DOHH2 (cell line): ENCODE results near the gene AGGF1.

Source experiments
- H3F3A ChIP-seq: fragments of 200-600 bp; sonication (generic), shearing (Covaris generic); 2 replicates; pipeline ENCODE4 v1.6.0; 2016; ENCODE audit warnings: antibody characterized with exemption, mild to moderate bottlenecking; ENCODE audit not compliant: control insufficient read depth, insufficient read depth
- H3K27ac ChIP-seq: fragments of 200-600 bp; sonication (generic); 2 replicates; pipeline ENCODE4 v1.5.1; 2014; ENCODE audit warnings: low read depth, mild to moderate bottlenecking, low read length, moderate library complexity
- H3K27me3 ChIP-seq: fragments of 200-600 bp; sonication (generic); 2 replicates; pipeline ENCODE4 v1.6.1; 2014; ENCODE audit warnings: mild to moderate bottlenecking, low read length, mixed read lengths; ENCODE audit not compliant: control insufficient read depth
- H3K36me3 ChIP-seq: fragments of 200-600 bp; sonication (generic); 2 replicates; pipeline ENCODE4 v1.6.1; 2014; ENCODE audit warnings: mild to moderate bottlenecking, low read length, moderate library complexity, mixed read lengths; ENCODE audit not compliant: control insufficient read depth
- H3K4me1 ChIP-seq: fragments of 200-600 bp; sonication (generic); 2 replicates; pipeline ENCODE4 v1.6.1; 2014; ENCODE audit warnings: mild to moderate bottlenecking, low read length, mixed read lengths; ENCODE audit not compliant: control insufficient read depth
- H3K4me2 ChIP-seq: fragments of 200-600 bp; sonication (generic); 2 replicates; pipeline ENCODE4 v1.6.0; 2014; ENCODE audit warnings: mild to moderate bottlenecking, low read length, moderate library complexity
- H3K4me3 ChIP-seq: fragments of 200-600 bp; sonication (generic); 2 replicates; pipeline ENCODE4 v1.5.1; 2014; ENCODE audit warnings: mild to moderate bottlenecking, low read length, mixed read lengths
- H3K79me2 ChIP-seq: fragments of 200-600 bp; sonication (generic); 2 replicates; pipeline ENCODE4 v1.6.1; 2014; ENCODE audit warnings: mild to moderate bottlenecking, low read length, mixed read lengths; ENCODE audit not compliant: control insufficient read depth
- H3K9me2 ChIP-seq: fragments of 200-600 bp; sonication (generic); replicated peaks from 2 replicates; pipeline ENCODE4 v1.6.1; 2014; ENCODE audit warnings: mild to moderate bottlenecking, low read length, mixed read lengths; ENCODE audit not compliant: control insufficient read depth
- H3K9me3 ChIP-seq: fragments of 200-600 bp; sonication (generic); 2 replicates; pipeline ENCODE4 v1.6.1; 2014; ENCODE audit warnings: antibody characterized with exemption, low read length, mixed read lengths; ENCODE audit not compliant: control insufficient read depth, insufficient read depth
- H4K20me1 ChIP-seq: fragments of 200-600 bp; sonication (generic); 2 replicates; pipeline ENCODE4 v1.6.0; 2014; ENCODE audit warnings: low read depth, mild to moderate bottlenecking, antibody characterized with exemption, low read length, moderate library complexity; ENCODE audit not compliant: control insufficient read depth, insufficient read depth
- EZH2phosphoT487 ChIP-seq: fragments of 200-600 bp; sonication (generic); IDR thresholded peaks from 2 replicates; pipeline ENCODE4 v1.6.1; 2017; ENCODE audit warnings: borderline replicate concordance, mild to moderate bottlenecking, antibody characterized with exemption, low read length, moderate library complexity, mixed read lengths
- TF ChIP-seq, protein P1 (sequence below): fragments of 200-600 bp; sonication (generic); IDR thresholded peaks from one replicate; pipeline ENCODE4 v1.5.1; 2014; ENCODE audit warnings: antibody characterized with exemption, mild to moderate bottlenecking, low read depth, low read length; ENCODE audit not compliant: poor library complexity, severe bottlenecking

Gene AGGF1

DNA sequence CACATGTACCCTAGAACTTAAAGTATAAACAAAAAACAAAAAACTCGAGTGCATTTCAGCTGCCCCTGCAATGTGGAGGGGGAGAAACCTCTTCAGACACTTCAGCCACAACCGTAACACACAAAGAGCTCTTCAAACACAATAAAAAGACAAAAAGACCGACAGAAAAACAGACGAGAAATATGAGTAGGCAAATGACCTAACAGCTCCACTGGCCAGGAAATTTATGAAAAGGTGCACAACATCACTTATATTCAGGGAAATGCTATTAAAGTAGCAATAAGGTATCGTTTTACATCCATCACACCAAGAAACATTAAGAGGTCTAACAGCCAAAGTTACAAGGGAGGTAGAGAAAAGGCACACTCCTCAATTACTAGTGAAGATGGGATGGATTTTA, 50.7 kb downstream of the AGGF1 start:
- peaks cover 34% of the 10 kb centered on the region for H3K4me1 ChIP-seq
- H4K20me1 ChIP-seq, result no peaks in the 10 kb centered on the region
- peaks cover 40% of the 10 kb centered on the region for H3K36me3 ChIP-seq
- H3K79me2 ChIP-seq, result peaks cover 29% of the 10 kb centered on the region
- no peaks in the 10 kb centered on the region for H3K27me3 ChIP-seq
- no peaks in the 10 kb centered on the region for H3K9me3 ChIP-seq
- TF ChIP-seq, protein P1, sequence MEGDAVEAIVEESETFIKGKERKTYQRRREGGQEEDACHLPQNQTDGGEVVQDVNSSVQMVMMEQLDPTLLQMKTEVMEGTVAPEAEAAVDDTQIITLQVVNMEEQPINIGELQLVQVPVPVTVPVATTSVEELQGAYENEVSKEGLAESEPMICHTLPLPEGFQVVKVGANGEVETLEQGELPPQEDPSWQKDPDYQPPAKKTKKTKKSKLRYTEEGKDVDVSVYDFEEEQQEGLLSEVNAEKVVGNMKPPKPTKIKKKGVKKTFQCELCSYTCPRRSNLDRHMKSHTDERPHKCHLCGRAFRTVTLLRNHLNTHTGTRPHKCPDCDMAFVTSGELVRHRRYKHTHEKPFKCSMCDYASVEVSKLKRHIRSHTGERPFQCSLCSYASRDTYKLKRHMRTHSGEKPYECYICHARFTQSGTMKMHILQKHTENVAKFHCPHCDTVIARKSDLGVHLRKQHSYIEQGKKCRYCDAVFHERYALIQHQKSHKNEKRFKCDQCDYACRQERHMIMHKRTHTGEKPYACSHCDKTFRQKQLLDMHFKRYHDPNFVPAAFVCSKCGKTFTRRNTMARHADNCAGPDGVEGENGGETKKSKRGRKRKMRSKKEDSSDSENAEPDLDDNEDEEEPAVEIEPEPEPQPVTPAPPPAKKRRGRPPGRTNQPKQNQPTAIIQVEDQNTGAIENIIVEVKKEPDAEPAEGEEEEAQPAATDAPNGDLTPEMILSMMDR, result no peak
- no peak for TF ChIP-seq EZH2phosphoT487
- H3K4me2 ChIP-seq, result no peak overlapping the region
- no peak overlapping the region for H3K4me3 ChIP-seq
- no peaks in the 10 kb centered on the region for H3K9me2 ChIP-seq
- peaks cover 12% of the 10 kb centered on the region for H3F3A ChIP-seq
- H3K27ac ChIP-seq, result no peak overlapping the region

DNA sequence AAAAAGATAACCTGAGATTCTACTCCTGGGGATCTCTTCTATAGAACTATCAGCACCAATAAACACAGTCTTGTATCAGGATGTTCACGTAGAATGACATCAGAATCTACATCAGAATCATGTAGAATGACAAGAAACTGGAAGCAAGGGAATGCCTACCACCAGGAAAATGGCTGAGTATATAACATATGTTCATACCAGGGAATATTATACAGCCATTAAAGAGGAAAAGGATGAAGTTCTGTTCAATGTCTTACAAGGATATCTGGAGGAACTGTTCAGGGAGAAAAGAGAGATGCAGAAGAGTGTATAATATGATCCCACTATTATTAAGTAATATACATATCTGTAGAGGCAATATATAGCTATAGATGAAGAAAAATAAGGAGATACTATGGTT, 52.1 kb downstream of the AGGF1 start:
- H3K4me1 ChIP-seq, result peaks cover 30% of the 10 kb centered on the region
- no peaks in the 10 kb centered on the region for H3K9me3 ChIP-seq
- peaks cover 36% of the 10 kb centered on the region for H3K79me2 ChIP-seq

DNA sequence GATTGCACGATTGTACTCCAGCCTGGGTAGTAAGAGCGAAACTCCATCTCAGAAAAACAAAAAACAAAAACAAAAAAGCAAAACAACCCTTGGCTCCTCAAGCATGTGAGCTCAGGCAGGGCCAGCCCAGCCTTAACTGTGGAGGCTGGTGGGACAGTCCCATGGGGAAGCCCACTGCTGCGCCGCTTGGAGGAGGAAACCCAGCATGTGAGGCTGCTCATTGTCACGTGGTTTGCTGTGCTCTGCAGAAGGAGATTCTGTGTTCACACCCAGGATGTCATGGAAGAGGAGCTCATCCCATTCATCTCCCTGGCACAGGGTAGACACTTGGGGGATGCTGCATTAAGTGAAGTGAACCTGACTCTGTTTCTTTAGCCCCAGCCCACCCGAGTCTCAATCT, 52.9 kb downstream of the AGGF1 start:
- Histone ChIP-seq H3K9me2 (no peaks in the 10 kb centered on the region), H3K79me2 (peaks cover 44% of the 10 kb centered on the region), H3F3A (peaks cover 8% of the 10 kb centered on the region), H3K27ac (0 out of 2 replicates have a peak overlapping the region, but pooled peaks have one; percentile 5), H3K4me1 (peaks cover 38% of the 10 kb centered on the region), H3K4me3 (no peak overlapping the region), H4K20me1 (no peaks in the 10 kb centered on the region), H3K4me2 (peak overlapping the region; percentile 90; the same call in 1 of the 2 replicates), H3K36me3 (peaks cover 32% of the 10 kb centered on the region), H3K9me3 (no peaks in the 10 kb centered on the region), H3K27me3 (no peaks in the 10 kb centered on the region)
- TF ChIP-seq EZH2phosphoT487, result no peak
- TF ChIP-seq, protein P1, result no peak

More for the DNA sequence above, 52.1 kb downstream of the AGGF1 start:
- no peak for TF ChIP-seq EZH2phosphoT487
- TF ChIP-seq, protein P1, result no peak
- no peak overlapping the region for H3K27ac ChIP-seq
- peaks cover 12% of the 10 kb centered on the region for H3F3A ChIP-seq
- no peak overlapping the region for H3K4me3 ChIP-seq
- H3K27me3 ChIP-seq, result no peaks in the 10 kb centered on the region
- H3K36me3 ChIP-seq, result peaks cover 36% of the 10 kb centered on the region
- H4K20me1 ChIP-seq, result no peaks in the 10 kb centered on the region
- H3K9me2 ChIP-seq, result no peaks in the 10 kb centered on the region
- H3K4me2 ChIP-seq, result no peak overlapping the region

DNA sequence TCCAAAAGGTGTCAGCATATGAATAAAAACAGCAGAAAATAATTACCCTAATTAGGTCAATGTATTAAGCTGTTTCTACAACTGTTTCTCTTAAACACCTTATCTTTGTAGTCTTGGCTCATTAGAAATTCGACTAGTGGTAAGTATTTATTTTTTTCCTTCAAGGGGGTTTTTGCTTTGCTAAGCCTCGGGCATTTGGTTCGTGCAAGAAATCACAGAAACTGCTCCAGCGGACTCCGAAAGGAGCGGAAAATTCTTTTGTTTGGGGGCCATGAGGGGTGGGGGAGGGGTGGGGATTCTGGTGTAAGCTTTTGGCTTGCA, 56.1 kb downstream of the AGGF1 start:
- no peaks in the 10 kb centered on the region for H3K9me2 ChIP-seq
- peak overlapping the region; percentile 74 for H3K4me3 ChIP-seq
- no peaks in the 10 kb centered on the region for H3K27me3 ChIP-seq
- peak overlapping the region; percentile 73 for H3K27ac ChIP-seq
- H3K4me1 ChIP-seq, result peaks cover 43% of the 10 kb centered on the region
- H3K36me3 ChIP-seq, result peaks cover 25% of the 10 kb centered on the region
- peak overlapping the region; percentile 90 for H3K4me2 ChIP-seq
- H3K79me2 ChIP-seq, result peaks cover 45% of the 10 kb centered on the region
- H3K9me3 ChIP-seq, result no peaks in the 10 kb centered on the region
- TF ChIP-seq, protein P1, result no peak
- no peak for TF ChIP-seq EZH2phosphoT487
- H3F3A ChIP-seq, result peaks cover 4% of the 10 kb centered on the region; the same call in 1 of the 2 replicates
- no peaks in the 10 kb centered on the region for H4K20me1 ChIP-seq
